ENCODE measurements around the gene VIPR2.

- no peak for TF ChIP-seq MXI1 (conservative IDR thresholded peaks at IDR 0.05; ENCODE audit: poor library complexity, severe bottlenecking)
- no peak for TF ChIP-seq SMC3 (conservative IDR thresholded peaks at IDR 0.05; ENCODE audit: poor library complexity)
- TF ChIP-seq EP300 (conservative IDR thresholded peaks at IDR 0.05; ENCODE audit: poor library complexity, severe bottlenecking) = no peak
Observed at GRCh38 chr7:159065852-159066480, 78.7 kb downstream of the VIPR2 start.

All from neural cell (in vitro differentiated cells).